HG03469 (cell line): ENCODE results near the gene CPNE4.
"Not testable (repeated sequence)": the region's sequence is repeated elsewhere in the genome, so short reads cannot be mapped to it uniquely, and the experiment has no call there.

Experiments
- ATAC-seq: cut with Tn5 transposase; IDR thresholded peaks from one replicate; pipeline ENCODE4 v1.9.1; 2021; ENCODE audit warnings: mild to moderate bottlenecking, moderate library complexity, moderate number of reproducible peaks; ENCODE audit not compliant: unreplicated experiment

The CPNE4 gene

DNA sequence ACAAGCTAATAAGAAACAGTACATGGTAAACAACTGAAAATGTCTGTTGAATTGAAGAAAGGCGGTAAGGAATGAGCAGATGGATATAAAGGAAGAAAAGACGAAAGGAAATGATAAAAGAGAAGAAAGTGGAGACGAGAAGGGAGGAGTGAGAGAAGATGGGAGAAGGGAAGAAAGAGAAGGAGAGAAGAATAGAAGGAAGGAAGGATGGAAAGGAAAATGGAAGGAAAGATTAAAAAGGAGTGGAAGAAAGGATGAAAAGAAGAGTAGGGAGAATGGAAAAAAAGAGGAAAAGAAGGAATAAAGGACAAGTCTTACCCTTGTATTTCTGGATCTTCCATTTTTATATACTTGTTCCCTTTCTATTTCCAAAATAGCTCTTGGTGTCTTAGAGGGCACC lies 17.7 kb downstream of the CPNE4 start:
- no peak for ATAC-seq

DNA sequence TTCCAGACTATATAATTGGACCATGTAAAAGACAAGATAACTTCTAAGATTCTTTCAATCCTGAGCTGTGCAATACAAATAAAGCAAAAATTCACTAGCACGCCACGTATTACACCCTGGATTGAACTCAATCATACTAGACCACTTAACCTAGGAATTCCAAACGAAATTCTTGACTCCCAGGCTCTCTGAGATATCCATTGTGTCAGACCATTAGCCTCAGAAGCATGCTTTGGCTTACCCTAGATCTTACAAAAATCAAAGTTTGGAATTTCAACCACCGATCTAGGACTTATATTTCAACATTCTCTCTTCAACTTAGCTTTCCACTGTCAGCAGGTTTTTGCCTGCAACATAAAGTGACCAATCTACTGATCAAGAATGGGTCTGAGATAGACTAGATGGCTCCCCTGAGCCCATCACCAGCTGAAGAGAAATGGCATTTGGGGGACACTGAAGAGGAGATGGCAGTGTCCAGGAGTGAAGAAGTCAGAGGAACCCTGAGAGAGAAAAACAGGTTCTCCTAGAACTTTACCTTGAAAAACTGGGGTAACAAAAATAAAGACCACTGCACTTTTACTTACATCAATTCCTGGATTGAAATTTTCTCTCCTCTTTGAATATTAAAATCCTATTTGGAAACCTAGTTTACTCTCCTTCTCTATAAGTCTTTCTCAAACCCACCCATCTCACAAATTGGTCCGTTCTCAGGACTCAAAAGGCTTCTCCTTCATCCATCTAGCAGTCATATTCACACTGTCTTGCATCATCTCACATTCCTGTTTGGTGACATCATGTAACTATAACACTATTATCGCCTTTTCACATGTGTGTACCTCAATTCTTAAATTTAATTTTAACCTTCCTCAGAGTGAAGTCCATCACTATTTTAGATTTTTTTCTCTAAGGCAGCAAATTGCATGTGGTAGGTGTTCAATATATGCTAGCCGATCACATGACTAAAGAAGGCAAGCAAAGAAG lies 18.5 kb downstream of the CPNE4 start:
- ATAC-seq, result no peak

DNA sequence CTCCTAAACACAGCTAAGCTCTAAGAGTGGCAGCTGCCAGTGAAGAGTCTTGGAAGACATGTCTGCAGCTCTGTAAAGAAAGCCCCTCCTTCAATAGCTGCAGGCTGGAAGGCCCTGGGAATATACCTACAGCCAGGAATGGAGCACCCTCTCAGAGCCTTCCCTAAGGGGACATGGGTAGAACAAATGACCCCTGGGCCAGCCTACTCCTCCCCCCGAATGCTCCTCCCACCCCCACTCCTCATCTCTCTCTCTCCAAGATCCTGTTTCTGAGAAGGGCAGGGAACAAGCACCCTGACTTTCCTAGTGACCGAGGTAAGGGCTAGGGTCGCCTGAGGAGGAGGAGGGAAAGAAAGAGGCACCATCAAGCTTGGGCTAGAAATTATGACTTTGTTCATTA lies 20.7 kb downstream of the CPNE4 start:
- ATAC-seq, result no peak

DNA sequence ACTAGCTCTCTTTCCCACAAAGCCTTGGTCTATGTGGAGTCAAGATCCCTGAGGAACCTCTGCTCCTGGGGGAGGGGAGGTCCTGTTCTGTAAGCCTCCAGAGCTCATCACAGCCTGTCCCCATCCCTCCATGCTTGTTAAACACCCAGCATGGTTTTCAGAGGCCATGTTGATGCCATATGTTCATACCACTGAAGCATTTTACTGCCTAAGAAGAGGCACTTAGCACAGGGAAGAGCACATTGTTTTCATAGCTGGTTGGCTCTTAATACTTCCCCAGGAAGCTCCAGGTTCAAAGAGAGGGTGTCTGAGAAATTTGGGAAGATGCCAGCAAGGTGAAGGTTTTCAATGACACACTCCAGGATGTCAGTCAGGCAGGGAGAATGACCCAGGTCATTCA lies 25.6 kb downstream of the CPNE4 start:
- no peak for ATAC-seq

DNA sequence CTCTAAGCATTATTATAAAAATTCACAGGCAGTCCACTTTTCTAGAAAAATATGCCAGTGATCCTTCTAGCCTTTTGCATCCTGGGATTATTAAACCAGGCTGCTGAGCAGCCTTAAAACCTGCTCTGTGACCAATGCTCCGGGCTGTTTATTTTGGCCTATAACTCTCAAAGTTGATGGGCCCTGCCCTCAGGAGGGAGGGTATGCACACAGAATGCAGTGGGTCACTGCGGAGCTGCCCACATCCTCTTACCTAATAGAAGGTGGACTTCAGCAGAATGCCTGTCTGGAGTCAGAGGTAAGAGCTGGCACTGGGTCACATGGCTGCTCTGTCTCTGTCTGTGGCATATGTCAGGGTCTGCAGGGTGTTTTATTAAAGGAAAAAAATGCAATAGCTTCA lies 26.0 kb downstream of the CPNE4 start:
- ATAC-seq, result no peak

DNA sequence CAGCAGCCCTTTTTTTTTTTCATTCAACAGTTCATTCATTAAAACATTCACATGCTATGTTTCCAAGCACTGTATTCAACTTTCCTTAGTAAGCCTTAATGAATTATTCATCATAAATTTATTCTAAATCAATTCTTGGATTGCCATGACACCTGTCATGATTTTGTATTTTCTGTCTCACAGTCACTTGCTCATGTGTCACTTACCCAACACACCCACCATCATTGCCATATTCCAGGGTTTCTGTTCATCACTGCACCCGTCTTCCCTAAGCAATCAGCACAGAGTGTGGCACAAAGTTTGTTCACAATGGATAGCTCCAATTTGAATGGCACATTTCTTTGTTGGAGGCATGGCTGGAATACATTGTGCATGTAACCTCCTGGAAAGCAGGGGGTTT lies 27.2 kb downstream of the CPNE4 start:
- ATAC-seq, result no peak

DNA sequence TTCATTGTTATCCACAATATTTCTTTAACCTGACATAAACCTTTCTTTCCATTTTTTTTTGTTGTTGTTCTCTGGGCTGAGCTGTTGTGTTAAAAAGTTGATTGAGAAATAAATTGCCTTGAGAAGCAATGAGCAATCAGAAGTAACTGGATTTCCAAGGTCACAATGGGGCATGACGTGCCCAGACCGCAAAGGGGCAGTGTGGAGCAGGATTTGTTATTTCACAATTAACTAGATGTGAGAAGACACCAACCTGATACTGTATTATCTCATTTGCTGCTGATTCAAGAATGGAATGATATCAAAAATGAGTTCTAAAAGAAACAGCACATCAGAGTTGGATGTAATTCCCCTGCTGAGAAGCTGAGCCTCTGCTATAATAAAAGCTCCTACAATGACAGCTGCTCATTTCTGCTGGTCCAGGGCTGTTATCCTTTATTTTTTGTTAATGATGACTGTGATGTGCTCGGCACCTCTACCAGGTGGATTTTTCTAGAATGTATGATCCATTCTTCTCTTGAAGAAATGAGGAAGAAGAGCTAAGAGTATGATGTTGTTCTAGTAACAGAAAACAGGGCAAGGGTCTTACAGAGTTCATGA lies 28.1 kb downstream of the CPNE4 start:
- no peak for ATAC-seq

DNA sequence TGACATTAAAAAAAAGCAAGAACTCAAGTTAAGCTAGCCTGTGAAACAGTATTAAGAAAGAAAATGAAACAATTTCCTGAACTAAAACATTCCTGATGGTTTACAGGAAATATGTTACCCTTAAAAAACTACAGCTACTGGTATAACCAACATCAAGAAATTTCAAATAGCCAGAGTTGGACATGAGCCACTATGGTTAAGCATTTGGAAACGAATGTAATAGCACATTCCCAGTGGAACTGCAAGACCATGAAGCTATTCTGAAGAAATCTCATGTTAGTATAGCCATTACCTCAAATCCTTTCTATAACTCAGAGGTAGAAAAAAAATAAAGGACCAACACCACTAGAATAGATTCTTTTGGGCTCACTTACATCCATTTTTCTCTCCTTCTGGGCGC lies 30.2 kb downstream of the CPNE4 start:
- no peak for ATAC-seq

DNA sequence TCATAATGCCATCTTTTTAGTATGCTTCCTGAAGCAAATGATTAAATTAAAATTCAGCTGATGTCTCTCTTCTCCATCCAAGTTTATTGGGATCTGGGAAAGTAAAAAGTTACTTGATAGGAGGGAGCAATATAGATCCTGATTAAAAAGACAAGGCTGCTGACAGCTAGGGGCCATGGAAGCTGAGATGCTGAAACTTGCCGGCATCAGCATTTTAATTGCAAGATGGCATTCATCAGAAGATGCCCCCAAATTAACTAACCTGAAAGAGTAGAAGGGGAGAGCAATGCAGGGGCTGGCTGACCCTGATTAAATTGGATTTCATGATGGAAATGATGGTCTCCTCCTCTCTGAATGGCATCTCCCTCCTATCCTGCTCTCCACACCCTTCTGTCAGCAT lies 31.1 kb downstream of the CPNE4 start:
- no peak for ATAC-seq

DNA sequence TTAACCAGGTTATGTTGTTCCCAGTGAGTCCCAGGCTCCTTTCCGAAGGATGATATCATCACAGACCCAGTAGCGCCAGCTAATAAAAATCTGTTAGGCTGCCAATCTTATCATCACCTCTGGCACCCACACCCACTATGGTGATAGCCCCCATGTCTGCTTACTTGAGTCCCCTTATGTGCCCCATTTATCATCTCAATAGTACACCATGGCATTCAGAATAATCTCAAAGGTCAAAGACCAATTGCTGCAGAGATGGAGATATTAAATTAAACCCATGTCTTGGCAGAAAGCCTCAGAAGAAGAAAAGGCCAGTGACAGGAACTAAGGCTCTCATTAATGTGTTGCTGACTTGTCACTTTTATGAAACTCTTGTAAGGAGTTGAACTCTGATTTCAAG lies 32.8 kb downstream of the CPNE4 start:
- ATAC-seq, result no peak

DNA sequence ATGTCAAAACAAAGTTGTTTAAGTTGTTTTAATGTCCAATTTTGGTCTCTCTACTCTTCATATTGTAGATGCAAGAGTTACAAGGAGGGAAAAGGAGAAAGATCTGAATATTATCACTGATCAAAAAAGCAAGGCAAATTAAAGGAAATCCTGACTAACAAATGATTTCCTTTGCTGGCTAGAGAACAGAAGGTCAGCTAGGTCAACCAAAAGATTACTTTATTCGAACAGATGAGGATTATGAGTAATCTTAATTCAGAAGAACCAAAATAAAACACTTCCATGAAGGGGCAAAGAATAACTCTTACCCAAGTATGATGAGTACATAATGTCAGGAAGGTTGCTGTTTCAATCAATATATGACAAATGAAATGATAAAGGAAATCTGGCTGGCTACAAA lies 33.8 kb downstream of the CPNE4 start:
- ATAC-seq, result no peak

DNA sequence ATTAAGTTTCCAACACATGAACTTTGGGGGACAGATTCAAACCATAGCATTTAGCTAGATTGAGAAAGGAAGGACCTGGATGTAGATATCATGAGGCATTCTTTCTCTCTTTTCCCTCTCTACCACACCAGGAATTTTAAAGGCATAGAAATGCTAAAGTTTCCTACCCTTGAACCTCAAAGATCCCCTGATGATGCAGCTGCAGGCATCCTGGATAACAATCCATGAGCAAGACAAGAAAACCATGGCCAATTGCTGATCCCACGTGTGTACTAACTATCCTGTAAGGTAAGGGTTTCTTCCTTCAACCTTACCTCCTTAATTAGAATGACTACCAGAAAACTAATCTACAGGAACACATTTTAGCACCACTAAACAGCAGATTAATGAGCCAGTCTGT lies 36.8 kb downstream of the CPNE4 start:
- no peak for ATAC-seq

DNA sequence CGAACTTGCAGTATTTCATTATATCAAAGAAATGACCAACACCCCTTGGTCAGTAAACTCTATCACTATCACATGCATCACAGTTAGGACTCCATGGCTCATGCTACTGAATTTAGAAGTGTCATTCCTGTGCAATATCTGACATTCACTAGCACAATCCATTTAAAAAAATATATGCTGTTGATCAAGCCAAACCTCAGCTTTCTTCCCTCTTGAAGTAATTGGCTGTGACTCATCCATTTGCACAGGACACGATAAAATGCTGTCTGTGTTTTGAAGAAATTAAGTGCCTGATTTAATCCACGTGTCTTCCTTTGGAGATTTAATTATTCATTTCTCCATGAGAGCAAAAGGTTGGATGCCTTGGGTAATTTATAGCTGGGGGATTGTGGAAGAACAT lies 38.9 kb downstream of the CPNE4 start:
- no peak for ATAC-seq

DNA sequence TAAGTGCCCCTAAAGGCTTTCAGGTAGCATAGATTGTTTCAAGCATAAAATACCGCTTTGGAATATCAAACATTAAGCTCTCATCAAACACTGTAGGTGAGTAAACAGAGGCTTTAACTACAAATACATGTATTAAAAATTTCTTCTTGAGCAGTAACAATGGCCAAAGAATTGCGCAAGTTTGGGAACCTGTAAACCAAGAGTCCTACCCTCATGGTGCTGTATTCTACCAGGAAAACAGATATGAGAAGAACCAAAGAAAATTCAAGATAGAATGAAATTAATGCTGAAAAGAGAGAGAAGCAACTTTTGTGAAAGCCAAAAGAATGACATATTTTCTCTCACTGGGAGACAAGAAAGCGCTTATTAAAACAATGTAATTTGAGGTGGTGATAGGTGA lies 45.5 kb downstream of the CPNE4 start:
- ATAC-seq, result no peak

DNA sequence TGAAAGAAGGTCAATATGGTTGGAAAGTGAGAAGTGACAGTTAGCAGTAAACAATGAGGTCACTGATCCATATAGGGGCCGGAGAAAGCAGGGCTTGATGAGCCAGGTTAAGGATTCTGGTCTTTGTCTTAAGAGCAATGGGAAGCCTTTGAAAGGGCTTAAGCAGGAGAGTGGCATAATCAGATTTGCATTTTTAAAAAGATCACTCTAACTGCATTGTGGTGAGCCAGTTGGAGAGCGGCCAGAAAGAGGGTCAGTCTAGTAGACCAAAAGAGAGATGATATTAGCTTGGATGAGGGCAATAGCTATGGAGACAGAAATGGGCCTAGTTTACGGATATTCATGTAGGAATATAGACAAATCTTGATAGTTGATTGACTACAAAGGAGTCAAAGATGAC lies 46.6 kb downstream of the CPNE4 start:
- ATAC-seq, result no peak

DNA sequence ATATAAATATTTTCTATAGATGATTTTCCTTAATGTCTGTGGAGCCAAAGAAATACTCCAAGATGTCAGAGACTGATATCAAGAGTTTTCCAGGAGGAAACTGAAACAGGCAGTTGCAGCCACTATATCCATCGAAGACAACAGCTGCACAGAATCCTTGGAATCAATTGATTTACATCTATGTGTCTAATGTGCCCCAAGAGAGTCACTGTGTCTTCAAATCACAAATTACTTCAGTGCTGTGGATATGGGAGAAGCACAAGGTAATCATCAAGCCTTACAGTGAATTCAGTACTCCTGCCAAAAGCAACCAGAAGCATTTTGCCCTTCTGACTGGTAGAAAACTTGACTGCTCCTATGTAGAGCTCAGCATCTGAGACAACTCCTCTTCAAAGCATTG lies 51.1 kb downstream of the CPNE4 start:
- ATAC-seq, result no peak

DNA sequence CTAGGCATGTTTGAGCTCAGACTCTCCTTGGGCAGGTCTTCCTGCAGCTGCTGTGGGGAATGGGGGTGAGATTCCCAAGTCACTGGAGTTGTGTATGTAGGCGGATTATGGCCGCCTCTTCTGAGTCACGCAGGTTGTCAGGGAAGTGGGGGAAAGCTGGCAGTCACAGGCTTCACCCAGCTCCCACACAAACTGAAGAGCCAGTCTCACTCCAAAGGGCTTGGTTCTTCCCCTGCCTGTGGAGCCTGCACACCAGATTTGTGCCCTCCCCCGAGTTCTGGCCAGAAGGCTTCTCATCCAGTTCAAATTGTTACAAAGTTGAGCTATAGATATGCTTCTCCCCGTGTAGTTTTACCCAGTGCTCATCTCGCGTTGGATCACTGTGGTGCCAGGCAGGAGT lies 53.5 kb downstream of the CPNE4 start:
- no peak for ATAC-seq

DNA sequence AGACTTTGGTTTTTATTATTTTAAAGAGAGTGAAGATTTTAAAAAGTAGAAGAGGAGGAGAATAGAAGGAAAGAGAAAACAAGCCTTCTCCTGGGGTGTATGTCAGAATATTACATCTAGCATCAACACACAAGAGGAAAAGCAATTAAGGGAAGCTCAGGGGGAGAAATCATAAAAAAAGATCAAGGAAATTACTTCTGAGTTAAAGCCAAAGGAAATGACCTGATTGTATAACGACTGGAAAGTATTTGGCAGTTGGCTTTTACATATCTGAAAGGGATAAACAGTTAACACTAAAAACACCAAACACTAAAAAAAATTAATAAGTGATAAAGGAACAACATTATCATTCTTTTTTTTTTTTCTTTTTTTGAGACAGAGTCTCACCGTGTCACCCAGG lies 58.4 kb downstream of the CPNE4 start:
- ATAC-seq, result no peak

DNA sequence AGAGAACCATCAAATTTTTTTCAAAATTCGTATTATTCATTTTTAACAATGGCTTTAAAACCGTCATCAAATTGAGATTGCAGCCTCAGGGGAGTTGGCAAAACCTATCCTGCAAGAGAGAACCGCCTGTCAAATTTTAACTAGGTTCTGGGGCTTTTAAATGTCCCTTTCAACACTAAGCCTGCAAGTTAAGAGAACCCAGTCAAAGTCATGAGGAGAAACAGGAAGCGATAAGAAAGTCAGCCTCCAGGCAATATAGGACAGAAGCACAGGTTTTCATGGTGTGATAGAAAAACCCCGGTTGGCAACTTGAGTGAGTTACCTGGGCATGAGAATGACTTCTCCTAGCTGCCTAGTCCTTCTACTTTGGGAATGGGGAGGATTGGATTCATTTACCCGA lies 59.8 kb downstream of the CPNE4 start:
- ATAC-seq, result no peak

DNA sequence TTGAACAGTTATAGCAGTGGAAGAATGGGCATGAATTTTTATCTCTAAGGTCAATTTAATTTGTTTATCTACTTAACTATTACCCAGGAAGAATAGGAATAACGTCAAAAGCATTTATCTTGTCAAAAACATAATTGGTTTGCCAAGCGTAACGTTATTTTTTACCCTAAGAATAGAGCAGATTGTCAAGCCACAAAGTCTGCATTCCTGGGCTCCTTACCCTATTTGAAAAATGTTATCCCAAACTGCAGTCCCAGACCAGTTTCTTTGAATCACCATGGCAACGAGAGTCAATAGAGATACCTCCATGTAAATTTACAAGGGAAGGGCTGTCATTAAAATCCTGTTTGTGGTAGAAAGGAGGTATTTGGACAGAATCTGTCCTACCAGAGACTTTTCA lies 61.1 kb downstream of the CPNE4 start:
- no peak for ATAC-seq

DNA sequence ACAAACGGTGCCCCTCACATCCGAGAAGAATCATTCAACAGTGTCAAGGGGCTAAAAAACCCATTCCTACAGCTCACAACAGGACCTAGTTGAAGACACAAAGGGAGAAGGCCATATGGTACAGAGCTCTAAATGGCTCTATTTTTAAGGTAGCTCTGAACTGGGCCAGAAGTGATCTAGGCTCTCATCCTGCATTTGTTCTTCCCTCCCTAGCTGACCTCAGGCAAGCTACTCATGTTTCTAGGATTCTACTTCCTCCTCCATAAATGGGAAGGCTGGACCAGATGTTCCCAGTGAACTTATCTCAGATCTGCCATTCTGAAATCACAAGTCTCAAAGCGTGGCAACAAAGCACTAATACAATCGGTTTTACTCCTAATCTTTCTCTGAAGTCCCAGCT lies 62.3 kb downstream of the CPNE4 start:
- ATAC-seq, result no peak

DNA sequence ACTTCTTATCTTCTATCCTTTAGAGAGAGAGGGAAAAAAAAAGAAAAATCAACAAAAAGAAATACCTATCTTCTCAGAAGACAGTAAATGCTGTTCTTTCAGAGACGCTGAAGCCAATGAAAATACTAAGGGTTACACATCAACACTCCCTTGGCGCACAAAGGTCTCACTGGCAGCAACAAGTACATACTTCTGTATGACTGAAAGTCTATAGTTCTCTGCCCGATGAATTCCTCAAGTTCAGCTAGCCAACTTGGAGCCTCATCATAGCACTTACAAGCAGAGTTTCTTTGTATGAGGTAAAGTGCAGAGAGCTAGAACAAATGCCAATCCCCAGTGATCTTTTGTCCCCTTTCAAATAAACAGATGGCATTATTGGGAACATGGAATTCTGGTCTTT lies 62.7 kb downstream of the CPNE4 start:
- ATAC-seq, result no peak

DNA sequence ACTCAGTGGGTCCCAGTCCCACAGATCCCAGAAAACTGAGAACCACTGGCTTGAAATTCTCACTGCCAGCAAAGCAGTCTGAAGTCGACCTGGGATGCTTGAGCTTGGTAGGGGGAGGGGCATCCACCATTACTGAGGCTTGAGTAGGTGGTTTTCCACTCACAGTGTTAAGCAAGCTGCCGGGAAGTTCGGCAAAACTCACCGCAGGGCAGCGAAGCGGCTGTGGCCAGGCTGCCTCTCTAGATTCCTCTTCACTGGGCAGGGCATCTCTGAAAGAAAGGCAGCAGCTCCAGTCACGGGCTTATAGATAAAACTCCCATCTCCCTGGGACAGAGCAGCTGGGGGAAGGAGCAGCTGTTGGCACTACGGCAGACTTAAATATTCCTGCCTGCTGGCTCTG lies 71.4 kb downstream of the CPNE4 start:
- ATAC-seq, result not testable (repeated sequence)
